HCT116 (cell line): ENCODE results near the gene MYADM. TPM values are rescaled to one million over a fixed set of nuclear protein-coding genes. Genes with fewer than 3 reads are reported as not detected.

Experiments used
- ATAC-seq: fragments of 200-7000 bp; cut with Tn5 transposase; 2 replicates; pipeline ENCODE4 v1.9.1; 2020; ENCODE audit warnings: mild to moderate bottlenecking, moderate library complexity
- BruUV-seq: library from RNA; stranded (reverse); fragments of 400-500 nt; replicated peaks from 2 replicates; lab custom pipeline; 2021; lab: Mats Ljungman, UMichigan
- CTCF ChIA-PET: fragments of 300-600 bp; sonication (Branson Sonifier 250); formaldehyde crosslinking; loops from one replicate; lab custom pipeline; 2021; ENCODE audit warnings: antibody characterized with exemption; lab: Charles Lee
- POLR2A ChIA-PET: fragments of 300-600, 350-600 bp; sonication (Branson Sonifier 250); formaldehyde crosslinking; loops from one replicate; lab custom pipeline; 2021; ENCODE audit warnings: antibody characterized with exemption; lab: Charles Lee
- RAD21 ChIA-PET, 2 experiments: fragments of 300-600 bp; sonication (Branson Sonifier 250); formaldehyde crosslinking; loops; one replicate each; lab custom pipeline; 2023; ENCODE audit warnings: low total read pairs in 2 of 2; ENCODE audit not compliant: uncharacterized antibody in 2 of 2, unreplicated experiment in 2 of 2, low non-redundant PET in 1 of 2; lab: Charles Lee
- DNase-seq: peaks from one replicate; pipeline ENCODE4 v3.0.0-alpha.2; 2010; ENCODE audit warnings: low read depth, low spot score
- H2AFZ ChIP-seq: fragments of 200-600 bp; shearing (Covaris generic), sonication (generic); 2 replicates; pipeline ENCODE4 v1.6.1; 2017; ENCODE audit warnings: low read depth, mixed run types, mixed read lengths, antibody characterized with exemption, low read length; ENCODE audit not compliant: poor library complexity, severe bottlenecking
- H3K27ac ChIP-seq: 2 replicates; pipeline ENCODE4 v1.5.1; 2012; ENCODE audit warnings: low read depth, low read length
- H3K27me3 ChIP-seq: fragments of 200-600 bp; sonication (generic); 2 replicates; pipeline ENCODE4 v1.6.1; 2016; ENCODE audit warnings: mixed run types, low read length, mixed read lengths; ENCODE audit not compliant: insufficient read depth
- H3K36me3 ChIP-seq, 2 experiments: fragments of 200-500 bp in 1 of 2; fragments of 200-600 bp in 1 of 2; sonication (Bioruptor generic) in 1 of 2; sonication (generic) in 1 of 2; 2 replicates each; pipeline versions ENCODE4 v1.5.1 to v1.6.1; 2014 to 2016; ENCODE audit warnings: low read length in 2 of 2, inconsistent platforms in 1 of 2, mixed read lengths in 1 of 2, mixed run types in 1 of 2; ENCODE audit not compliant: insufficient read depth in 2 of 2, control insufficient read depth in 1 of 2
- H3K4me1 ChIP-seq, 2 experiments: fragments of 200-600 bp in 1 of 2; sonication (generic) in 1 of 2; 2 replicates each; pipeline versions ENCODE4 v1.5.1 to v1.6.1; 2012 to 2017; ENCODE audit warnings: low read length in 2 of 2, inconsistent platforms in 1 of 2, mild to moderate bottlenecking in 1 of 2, mixed read lengths in 1 of 2, mixed run types in 1 of 2, moderate library complexity in 1 of 2; ENCODE audit not compliant: insufficient read depth in 2 of 2, control insufficient read depth in 1 of 2
- H3K4me2 ChIP-seq: fragments of 200-600 bp; sonication (generic); 2 replicates; pipeline ENCODE4 v1.6.1; 2017; ENCODE audit warnings: mixed run types, low read length, mixed read lengths
- H3K4me3 ChIP-seq, 2 experiments: fragments of 200-600 bp in 1 of 2; sonication (generic) in 1 of 2; replicated peaks in 1 of 2; 2 replicates each; pipeline ENCODE4 v1.5.1; 2011 to 2016; ENCODE audit warnings: low read length in 2 of 2, control low read depth in 1 of 2, low read depth in 1 of 2, mild to moderate bottlenecking in 1 of 2, mixed read lengths in 1 of 2, mixed run types in 1 of 2
- H3K79me2 ChIP-seq: fragments of 200-600 bp; sonication (generic); 2 replicates; pipeline ENCODE4 v1.6.1; 2017; ENCODE audit warnings: mild to moderate bottlenecking, mixed run types, low read length, moderate library complexity, mixed read lengths; ENCODE audit not compliant: insufficient read depth
- H3K9ac ChIP-seq: fragments of 200-600 bp; sonication (generic); 2 replicates; pipeline ENCODE4 v1.6.1; 2016; ENCODE audit warnings: low read length, mixed read lengths
- H3K9me2 ChIP-seq: fragments of 200-600 bp; sonication (generic), shearing (Covaris generic); 2 replicates; pipeline ENCODE4 v1.6.1; 2017; ENCODE audit warnings: mixed run types, mild to moderate bottlenecking, moderate library complexity; ENCODE audit not compliant: insufficient read depth
- H3K9me3 ChIP-seq, 2 experiments: fragments of 200-500 bp in 1 of 2; fragments of 200-600 bp in 1 of 2; sonication (Bioruptor generic) in 1 of 2; sonication (generic) in 1 of 2; 2 replicates each; pipeline ENCODE4 v1.6.1; 2014 to 2017; ENCODE audit warnings: low read length in 2 of 2, mixed read lengths in 2 of 2, inconsistent platforms in 1 of 2, low read depth in 1 of 2, mild to moderate bottlenecking in 1 of 2, mixed run types in 1 of 2, moderate library complexity in 1 of 2; ENCODE audit not compliant: control insufficient read depth in 1 of 2, insufficient read depth in 1 of 2
- H4K20me1 ChIP-seq: fragments of 200-600 bp; sonication (generic), shearing (Covaris generic); 2 replicates; pipeline ENCODE4 v1.6.1; 2017; ENCODE audit warnings: mixed run types, mild to moderate bottlenecking, moderate library complexity; ENCODE audit not compliant: insufficient read depth
- CTCF ChIP-seq, 3 experiments: fragments of 200-600 bp in 1 of 3; sonication (generic) in 1 of 3; IDR thresholded peaks in 2 of 3; conservative IDR thresholded peaks in 1 of 3; 2 replicates each; pipeline ENCODE4 v1.5.1; 2012 to 2017; ENCODE audit warnings: low read depth in 2 of 3, low read length in 2 of 3, antibody characterized with exemption in 1 of 3, borderline replicate concordance in 1 of 3, control low read depth in 1 of 3, mild to moderate bottlenecking in 1 of 3, mixed read lengths in 1 of 3, mixed run types in 1 of 3, moderate library complexity in 1 of 3; ENCODE audit not compliant: insufficient read depth in 1 of 3
- ELF1 ChIP-seq: IDR thresholded peaks from 2 replicates; pipeline ENCODE4 v1.6.1; 2012; ENCODE audit warnings: low read depth, borderline replicate concordance
- EZH2 ChIP-seq: fragments of 200-600 bp; sonication (generic); IDR thresholded peaks from 2 replicates; pipeline ENCODE4 v1.6.1; 2017; ENCODE audit warnings: antibody characterized with exemption, mixed run types
- EZH2phosphoT487 ChIP-seq: fragments of 200-600 bp; IDR thresholded peaks from 2 replicates; pipeline ENCODE4 v1.6.1; 2018; ENCODE audit warnings: antibody characterized with exemption, borderline replicate concordance
- POLR2A ChIP-seq: IDR thresholded peaks from 2 replicates; pipeline ENCODE4 v1.7.0; 2011; ENCODE audit warnings: borderline replicate concordance; ENCODE audit not compliant: insufficient read depth, insufficient read length; ENCODE audit errors: extremely low read depth
- SRF ChIP-seq: IDR thresholded peaks from 2 replicates; pipeline ENCODE4 v1.6.1; 2012; ENCODE audit warnings: low read depth
- TCF7L2 ChIP-seq: IDR thresholded peaks from 2 replicates; pipeline ENCODE4 v1.7.0; 2011; ENCODE audit warnings: borderline replicate concordance, inconsistent platforms; ENCODE audit not compliant: insufficient read depth, insufficient read length; ENCODE audit errors: extremely low read depth
- ZBTB33 ChIP-seq: IDR thresholded peaks from 2 replicates; pipeline ENCODE4 v1.6.1; 2011; ENCODE audit warnings: mild to moderate bottlenecking, low read length, moderate library complexity; ENCODE audit not compliant: insufficient replicate concordance; ENCODE audit errors: extremely low read depth
- intact Hi-C: fragments of 100-400 bp; cut with micrococcal nuclease; formaldehyde crosslinking; loops from 2 replicates; pipeline ENCODE4 v1.10.0; 2022
- total RNA-seq: library from RNA; stranded (reverse); gene quantifications from one replicate; pipeline ENCODE4 v1.2.1, GENCODE V29; 2021; ENCODE audit not compliant: unreplicated experiment
- TF ChIP-seq, protein P1 (sequence below): IDR thresholded peaks from 2 replicates; pipeline ENCODE4 v1.6.1; 2012

The MYADM gene
- total RNA-seq, 1 experiment from 2014 or later: 79.6 TPM

DNA sequence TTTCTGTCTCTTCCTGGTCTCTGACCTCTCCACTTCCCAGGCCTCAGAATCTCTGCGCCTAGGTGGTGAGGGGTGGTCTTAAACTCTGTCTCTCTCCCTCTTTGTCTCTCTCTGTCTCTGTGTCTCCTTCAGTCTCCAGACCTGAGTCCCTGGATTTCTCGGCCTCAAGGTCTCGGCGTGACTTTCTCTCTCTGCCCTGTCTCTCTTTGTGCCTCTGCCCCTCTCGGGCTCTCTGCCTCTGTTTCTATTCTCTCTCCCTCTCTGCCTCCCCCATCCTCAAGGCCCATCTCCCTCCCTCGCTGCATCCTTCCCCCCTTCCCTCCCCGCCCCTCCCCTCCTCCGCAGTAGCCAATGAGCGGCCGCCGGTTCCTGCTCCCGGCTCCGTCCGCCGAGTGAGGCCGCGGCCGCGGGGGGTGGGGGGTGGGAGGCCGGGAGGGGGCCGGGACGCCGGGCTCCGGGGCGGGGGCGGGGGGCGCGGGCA is 41.3 kb downstream of the MYADM start, which contains the start of gene CACNG7:
CACNG7 (plus strand) TSS at position 344 of the 481 bp plus-strand sequence. CDS start 3,554 bp downstream, outside the sequence.
- Histone ChIP-seq H3K9ac (no peak within 1 kb of the TSS), H3K4me3 (no peak within 1 kb of the TSS; a peak in 1 of 4 replicates), H3K79me2 (no peaks in the 10 kb centered on the region), H3K4me2 (peak within 1 kb of the TSS; percentile 8; the same call in 1 of the 2 replicates), H3K27ac (no peak within 1 kb of the TSS), H3K27me3 (peaks cover 14% of the 10 kb centered on the region; the same call in 1 of the 2 replicates), H4K20me1 (no peaks in the 10 kb centered on the region), H2AFZ (no peak within 1 kb of the TSS), H3K4me1 (peaks cover 0 to 12% of the 10 kb centered on the region in 2 experiments; a peak in 2 of 4 replicates), H3K9me2 (no peaks in the 10 kb centered on the region), H3K9me3 (no peaks in the 10 kb centered on the region), H3K36me3 (no peaks in the 10 kb centered on the region)
- ChIA-PET RAD21 (no interaction called here), CTCF (no interaction called here), POLR2A (no interaction called here)
- ATAC-seq: no peak
- intact Hi-C loops: loop anchor here (5.0 kb wide), 1 partner anchor 113 kb away; no protein-coding TSS in a partner anchor
- TF ChIP-seq CTCF (IDR thresholded peaks at IDR 0.05 in 2 of 3, conservative IDR thresholded peaks at IDR 0.05 in 1 of 3; ENCODE audit: borderline replicate concordance in 1 of 3, insufficient read depth in 1 of 3, low read depth in 2 of 3, low read length in 2 of 3): no peak
- no peak for TF ChIP-seq ZBTB33
- TF ChIP-seq POLR2A: no peak
- TF ChIP-seq EZH2: no peak
- TF ChIP-seq, protein P1, sequence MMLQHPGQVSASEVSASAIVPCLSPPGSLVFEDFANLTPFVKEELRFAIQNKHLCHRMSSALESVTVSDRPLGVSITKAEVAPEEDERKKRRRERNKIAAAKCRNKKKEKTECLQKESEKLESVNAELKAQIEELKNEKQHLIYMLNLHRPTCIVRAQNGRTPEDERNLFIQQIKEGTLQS: no peak
- TF ChIP-seq ELF1: no peak
- TF ChIP-seq EZH2phosphoT487: no peak
- TF ChIP-seq SRF: no peak
- no peak for TF ChIP-seq TCF7L2
- no peak for DNase-seq
- no TSS peak for BruUV-seq
